AML-193 (cell line): ENCODE data around the gene C1QTNF3.
"Not testable (repeated sequence)": the region's sequence is repeated elsewhere in the genome, so short reads cannot be mapped to it uniquely, and the experiment has no call there.

Experiments used
- DNase-seq, 2 experiments: peaks; one replicate each; lab custom pipeline; 2025; lab: John Stamatoyannopoulos, UW

Gene C1QTNF3

DNA sequence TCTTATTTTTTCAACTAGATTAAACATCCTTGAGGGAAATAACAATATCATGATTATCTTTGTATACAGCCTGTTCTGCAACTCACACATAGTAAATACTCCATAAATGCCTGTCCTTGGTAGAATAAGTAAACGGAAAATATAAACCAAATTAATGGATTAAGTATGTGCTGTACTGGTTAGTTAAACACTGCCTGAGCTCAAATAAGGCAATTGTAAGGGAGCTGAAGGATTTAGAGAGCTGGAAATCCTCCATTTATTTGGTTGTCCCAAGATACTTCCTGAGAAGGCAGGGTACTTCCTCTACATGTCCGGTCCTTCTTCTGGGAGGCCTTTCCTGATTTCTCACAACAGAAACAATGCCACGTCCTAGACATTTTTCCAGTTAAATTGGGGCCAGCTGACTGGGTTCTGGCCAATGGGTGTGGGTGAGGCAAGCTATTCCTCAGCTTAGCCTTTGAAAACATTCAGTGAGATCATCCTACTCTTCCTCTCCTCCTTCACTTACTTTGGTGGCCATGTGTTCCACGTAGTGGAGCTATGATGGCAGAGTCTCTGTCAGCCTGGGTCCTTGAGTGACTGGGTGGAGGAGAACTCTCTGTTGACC, 8.5 kb upstream of the C1QTNF3 start:
- DNase-seq = no peak

DNA sequence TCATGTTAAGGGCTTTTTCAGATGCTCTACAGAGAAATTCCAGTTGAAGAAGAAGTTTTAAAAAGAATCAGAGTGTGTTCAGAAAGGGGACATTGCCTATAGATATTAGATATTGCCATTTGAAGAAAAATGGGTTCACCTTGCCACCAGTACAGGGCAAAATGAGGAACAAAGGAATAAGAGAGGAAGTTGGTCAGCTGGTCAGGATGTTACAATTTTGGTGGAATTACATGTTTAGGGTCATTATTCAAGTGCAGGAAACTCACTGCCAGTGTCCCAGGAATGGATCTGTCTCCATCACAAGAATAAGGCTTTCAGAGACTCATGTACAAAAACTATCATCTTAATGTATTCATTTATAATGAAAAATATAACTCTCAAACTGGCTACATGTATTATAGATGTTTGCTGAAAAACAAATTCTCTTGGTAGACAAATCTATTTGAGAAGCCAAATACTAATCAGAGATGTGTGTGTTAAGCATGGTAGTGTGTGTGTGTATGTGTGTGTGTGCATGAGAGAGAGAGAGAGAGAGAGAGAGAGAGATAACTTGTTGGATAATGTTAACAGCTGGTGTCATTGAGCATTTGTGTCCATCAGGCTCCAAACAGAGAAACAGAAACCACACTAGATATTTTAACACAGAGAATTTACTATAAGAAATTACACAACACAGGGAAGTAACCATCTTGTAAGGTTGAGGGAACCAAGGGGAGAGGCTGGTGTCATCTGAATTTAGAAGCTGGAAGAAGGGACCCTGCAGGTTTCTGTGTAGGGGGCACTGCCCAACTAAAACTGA, 5.0 kb upstream of the C1QTNF3 start:
- DNase-seq = peak; percentile 26 to 34

DNA sequence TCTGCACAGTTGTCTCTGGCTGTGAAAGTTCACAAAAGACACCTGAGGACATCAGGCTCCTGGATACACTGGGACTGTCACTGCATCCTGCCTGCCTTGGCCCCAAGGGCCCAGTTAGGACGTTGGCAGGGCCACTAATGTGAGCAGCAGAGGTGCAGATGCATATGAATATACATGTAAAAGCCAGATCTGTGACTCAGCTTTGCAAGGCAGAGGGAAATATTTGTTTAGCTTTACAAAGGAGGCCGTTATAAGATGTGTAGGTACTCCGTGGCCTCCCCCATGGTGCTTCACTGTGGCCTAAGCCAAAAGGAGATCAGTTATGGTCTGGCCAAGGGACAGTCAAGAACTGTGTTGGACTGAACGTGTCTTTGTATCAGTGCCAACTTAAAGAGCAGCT, 4.1 kb upstream of the C1QTNF3 start:
- DNase-seq = no peak

DNA sequence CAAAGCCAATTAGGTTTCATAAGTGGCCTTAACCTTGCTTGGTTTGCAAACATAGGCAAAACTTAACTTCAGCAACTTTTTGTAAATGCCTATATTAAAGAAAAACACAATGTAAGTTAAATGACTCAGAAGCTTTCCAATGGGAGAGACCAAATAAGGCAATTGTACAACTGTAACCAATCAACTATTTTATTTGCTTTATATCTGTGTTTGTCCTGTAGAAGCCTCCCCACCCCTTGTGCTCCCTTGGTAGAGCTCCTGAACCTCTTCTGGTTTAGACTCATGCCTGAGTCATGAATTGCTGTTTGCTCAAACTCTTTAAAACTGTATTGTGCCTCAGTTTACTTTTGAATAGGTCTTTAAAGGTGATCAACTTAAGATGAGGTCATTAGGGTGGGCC, 3.0 kb upstream of the C1QTNF3 start:
- DNase-seq = no peak

DNA sequence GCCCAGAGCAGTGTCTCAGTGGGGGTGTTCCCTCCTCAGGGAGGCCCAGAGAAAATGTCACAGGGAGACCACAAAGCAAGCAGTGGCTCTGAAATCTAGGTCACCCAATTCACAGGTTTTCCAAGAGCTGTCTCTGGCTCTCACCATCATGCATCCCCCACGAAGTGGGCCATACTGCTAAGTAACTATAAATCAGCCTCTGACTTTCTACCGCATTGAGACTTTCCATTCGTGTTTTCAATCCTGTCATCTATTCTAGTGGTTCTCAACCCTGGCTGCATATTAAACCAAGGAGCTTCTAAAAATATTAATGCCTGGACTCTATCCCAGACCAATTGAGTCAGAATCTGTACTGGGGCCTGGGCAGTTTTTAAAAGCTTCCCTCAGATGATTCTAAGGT, 2.0 kb upstream of the C1QTNF3 start:
- no peak for DNase-seq

DNA sequence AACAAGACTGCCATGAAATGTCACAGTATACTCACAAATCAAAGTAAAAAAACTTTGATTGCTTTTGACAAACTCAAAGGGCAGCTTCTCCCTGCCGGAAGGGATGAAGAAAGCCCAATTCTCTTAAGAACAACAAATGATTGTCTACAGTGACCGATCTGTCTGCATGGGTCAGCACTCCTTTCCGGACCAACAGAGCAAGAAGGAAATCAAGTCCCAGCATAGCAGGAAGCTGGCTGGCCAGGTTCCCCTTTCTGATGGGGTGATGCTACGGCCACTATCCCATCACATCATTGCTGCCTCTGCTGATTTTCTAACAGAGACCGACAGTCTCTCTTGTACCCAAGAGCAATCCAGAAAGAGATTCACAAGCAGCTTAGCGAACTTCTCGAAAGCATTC, 692 bp downstream of the C1QTNF3 start:
- no peak for DNase-seq

DNA sequence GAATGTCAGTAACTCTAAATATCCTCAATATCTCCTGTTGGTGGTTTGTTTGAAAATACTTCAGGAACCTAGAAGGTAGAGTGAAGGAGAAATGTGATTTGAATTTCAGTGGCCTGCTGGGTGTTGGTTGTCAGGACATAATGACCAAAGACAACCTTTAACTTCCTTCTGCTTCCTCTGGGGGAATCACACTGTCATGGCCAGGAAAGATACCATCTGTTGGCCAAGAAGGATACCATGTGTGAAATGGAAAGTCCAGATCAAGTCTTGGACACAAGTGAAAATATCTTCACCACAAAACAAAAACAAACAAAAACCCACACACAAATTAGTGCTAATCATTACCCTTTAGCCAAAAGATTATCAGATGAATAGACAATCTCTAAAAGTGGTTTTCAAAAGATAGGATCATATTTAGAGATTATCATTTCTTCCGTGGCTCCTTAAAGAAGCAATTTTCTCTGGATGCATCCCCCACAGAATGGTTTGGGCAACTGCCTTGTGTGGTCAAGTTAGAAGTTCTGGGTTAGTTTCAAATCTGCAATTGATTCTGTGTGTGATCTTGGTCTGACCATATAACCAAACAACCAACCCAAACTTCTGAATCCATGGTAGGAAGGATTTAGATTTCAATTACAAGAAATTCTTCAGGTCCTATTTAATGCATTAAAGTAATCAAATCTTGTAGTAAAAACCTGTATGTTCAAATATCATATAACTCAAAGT, 1.6 kb downstream of the C1QTNF3 start:
- DNase-seq = no peak

DNA sequence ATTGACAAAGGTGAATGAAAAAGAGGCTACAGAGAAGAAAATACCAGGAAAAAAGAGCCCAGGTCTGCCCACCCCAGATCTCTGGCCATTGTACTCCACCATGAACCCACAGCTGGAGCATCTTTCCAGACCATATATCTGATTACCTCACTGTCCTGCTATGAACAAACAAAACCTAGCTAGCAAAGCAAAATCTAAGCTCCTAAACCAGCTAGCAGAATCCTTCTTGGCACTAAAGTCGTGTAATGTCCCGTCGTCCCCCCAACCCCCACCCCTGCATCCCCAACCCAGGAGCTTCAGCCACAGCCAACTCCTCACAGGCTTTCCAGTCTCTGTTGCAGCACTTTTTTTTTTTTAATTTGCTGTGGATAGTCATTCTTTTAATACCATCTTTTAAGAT, 2.5 kb downstream of the C1QTNF3 start:
- DNase-seq = no peak

DNA sequence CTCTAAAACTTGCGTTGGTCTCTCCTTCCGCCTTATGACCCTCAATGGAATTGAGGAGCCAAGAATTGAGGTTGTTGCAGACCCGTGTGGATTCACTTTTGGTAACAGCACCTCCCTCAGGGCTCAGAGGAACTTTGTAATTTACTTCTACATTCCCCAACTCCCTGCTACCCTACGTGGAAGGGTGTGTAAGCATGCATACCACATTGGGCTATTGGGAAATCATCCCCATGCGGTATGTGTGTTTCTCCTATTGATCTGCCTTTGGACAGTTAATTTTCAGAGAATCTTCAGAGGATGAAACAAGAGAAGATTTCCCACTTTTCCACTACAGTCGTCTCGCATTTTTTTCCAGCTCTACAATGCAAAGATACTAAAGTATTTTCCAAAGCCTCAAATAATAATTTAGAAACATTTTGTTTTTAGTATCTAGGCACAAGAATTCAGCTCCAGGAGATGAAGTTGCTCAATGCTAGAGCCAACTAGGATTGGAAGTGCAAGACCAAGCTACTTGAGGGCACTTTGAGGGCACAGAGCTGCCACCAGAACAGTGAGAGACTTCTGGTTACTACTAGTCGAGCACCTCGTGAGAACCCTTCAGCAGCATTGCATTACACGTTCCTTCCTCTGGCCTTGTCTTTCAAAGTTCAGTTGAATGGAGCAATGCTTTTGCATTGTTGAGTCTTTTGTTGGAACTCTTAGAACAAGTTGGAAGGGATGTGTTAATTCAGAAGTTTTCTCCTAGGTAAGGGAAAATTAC, 3.4 kb downstream of the C1QTNF3 start:
- no peak for DNase-seq

DNA sequence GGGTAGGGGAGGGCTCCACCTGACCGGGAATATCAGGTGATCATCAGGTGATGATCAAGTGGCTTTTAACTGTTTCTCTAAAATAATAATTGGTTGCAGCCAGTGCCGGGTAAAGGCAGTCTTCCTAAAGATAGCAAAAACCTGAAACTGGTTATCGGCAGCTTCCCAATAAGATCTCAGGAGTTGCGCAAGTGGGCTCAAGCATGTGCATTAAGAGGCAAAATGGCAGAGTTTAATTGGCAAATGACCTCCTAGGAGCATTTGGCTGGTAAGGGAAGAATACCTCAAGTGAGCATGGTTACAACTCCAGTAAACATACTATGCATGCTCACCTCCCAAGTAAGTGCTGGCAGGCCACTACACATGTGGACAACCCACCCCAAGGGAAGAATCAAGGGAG, 4.2 kb downstream of the C1QTNF3 start:
- no peak for DNase-seq

DNA sequence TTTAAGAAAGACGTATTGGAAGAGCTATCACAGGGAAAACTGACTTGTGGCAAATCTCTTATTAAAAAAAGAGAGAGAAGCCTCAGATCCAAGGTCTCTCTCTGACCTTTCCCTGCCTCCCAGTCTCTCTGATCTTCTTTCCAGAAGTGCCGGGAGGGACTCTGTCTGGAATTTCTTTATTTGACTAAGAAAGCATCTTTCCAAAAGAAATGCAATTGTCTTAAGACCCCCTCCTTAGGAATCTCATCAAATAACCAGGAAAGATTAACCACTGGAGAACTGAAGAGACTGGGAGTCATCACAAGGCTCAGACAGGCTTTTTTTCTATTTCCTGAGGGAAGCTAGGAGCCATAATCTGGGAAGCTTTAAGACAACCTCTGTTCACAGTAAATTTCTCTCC, 4.6 kb downstream of the C1QTNF3 start:
- no peak for DNase-seq

DNA sequence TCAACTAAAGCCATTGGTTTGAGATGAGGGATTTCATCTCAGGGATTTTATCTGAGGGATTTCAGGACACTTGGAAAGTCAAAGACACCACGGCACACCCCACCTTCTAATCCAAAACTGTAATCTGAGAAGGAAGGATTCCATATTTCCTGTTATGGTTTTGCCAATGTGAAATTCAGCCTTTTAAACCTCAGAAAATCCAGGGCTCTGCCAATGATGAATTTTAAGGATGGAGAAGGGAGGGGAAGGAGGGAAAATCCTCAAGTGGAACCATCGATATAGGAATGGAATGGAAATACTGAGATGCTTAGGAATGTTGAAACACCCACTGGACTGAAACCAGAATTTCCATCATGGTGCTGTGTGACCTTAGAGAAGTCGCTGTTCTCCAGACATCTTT, 5.3 kb downstream of the C1QTNF3 start:
- DNase-seq = no peak

DNA sequence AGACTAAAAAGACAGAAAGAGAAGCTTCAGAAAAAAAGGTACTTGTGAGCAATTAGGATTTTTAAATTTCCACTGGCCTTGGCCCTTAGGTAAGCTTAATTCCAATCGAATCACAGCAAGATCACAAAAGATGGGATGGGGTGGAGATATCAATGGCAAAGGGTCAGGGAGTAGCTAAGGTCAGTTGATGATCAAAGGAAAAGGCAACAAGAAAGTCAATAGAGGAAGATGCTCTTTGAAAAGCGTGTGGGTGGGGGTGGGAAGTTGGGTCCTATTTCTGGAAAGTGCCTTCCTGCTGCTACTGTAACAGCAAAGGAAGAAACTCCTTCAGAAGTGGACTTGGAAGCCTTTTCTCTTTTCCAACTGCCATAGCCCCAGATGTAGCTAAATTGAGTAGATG, 7.3 kb downstream of the C1QTNF3 start:
- no peak for DNase-seq

DNA sequence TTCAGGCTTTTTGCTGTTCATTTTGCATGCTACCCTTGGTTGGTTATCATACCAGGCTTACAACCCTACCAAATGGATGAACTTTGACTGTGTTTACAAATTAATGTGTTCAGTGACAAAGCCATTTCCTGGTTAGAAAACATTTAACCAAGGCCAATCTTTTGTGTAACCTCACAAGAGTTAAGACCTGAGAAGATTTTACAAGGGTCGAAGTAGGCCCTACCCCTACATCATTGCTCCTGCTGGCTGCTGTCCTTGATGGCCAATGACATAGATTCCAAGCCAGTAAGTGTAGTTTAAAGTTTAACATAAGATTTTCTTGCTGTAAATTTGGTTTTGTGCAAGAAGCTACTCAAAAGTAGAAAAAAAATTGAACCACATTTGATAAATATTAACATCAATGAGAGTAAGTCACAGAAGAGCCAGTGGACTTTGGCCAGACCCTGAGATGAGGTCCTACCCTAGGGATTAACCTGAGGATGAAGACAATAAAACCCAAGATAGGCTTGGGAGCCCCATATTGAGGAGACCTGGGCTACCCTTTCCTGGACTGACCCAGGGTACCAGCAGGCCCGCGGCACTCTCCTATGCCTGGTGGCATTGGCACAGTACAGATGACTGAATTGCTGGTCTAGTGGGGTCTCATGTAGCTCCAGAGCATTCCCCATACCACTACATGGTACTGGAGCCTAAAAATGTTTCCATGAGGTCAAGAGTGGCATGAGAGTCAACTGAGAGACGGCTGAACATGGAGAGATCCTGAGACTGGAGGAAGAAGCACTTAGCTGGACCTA, 8.3 kb downstream of the C1QTNF3 start:
- DNase-seq = no peak

DNA sequence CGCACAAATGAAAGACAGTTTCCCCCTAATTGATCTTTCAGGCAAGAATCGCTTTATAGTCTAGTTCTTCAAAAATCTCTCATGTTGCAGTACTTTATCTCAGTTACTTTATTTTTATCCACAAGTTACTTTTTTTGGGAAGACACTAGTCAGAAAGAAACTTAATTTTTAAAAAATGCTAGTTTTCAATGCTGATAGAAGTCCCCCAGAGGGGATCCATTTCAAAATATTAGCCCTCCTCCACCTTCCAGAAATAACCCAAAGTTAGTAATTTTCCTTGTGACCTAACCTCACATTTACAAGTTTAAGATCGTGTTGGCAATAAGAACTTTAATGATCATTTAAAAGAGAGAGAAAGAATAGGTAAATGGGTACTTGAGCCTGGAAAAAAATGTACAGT, 11.0 kb downstream of the C1QTNF3 start:
- DNase-seq = no peak

DNA sequence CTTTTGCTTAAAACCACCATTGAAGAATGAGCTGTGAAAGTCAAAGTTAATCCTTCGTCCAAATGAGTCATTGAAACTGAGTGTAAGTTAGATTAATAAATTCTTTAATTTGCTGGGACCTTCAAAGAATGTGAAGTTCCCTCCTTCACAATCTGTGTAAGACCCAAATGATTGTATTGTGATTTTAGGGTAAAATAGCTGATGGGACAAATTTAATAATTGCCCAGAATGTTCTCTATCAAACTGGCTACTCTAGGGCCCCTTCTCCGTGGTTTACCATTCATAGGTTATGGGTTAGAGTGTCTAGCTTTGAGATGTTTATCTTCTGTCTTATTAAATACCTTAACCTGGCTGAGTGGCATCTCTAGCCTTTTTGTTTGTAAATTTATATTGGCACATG, 11.9 kb downstream of the C1QTNF3 start:
- no peak for DNase-seq

DNA sequence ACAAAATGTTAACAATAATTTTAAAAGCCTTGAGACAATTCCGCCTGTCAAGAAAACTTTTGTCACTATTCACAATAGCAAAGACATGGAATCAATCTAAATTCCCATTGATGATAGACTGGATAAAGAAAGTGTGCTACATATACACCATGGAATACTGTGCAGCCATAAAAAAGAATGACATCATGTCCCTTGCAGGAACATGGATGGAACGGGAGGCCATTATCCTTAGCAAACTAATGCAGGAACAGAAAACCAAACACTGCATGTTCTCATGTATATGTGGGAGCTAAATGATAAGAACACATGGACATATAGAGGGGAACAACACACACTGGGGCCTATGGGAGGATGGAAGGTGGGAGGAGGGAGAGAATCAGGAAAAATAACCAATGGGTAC, 12.4 kb downstream of the C1QTNF3 start:
- not testable (repeated sequence) for DNase-seq

DNA sequence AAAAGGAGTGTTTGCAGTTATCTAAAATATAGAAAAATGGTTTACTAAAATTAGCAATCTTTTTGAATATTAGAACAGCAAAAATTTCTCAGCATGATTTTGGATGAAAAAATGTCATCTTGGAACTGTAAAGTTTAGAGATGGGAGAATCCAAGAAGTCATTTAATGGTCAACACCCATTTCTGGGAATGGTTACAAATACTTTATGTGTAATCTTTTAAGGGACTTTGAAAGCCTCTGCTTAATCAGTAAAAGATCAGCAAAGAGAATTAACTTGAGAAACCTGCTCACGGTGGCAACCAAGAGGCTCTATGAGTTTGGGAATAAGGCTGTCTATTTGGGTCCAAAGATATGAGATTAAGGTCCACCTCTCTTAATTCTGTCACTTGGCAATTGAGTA, 13.0 kb downstream of the C1QTNF3 start:
- no peak for DNase-seq

DNA sequence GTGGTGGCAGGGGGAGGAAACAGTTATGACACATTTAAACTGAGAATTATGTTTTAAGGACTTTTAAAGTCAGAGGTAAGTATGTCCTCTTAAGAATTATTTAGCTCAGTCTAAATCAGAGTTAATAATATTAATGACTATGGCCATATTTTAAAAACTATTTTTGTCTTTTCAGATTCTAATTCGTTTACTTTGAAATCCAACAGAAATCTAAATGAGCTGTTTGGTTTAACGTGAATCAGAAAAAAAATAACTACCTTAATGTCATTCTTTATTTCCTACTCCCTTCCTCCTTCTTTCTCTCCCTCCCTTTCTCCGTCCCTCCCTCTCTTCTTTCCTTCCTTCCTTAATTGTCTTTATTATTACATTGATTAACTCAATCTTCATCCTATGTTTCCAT, 14.7 kb downstream of the C1QTNF3 start:
- DNase-seq = no peak

DNA sequence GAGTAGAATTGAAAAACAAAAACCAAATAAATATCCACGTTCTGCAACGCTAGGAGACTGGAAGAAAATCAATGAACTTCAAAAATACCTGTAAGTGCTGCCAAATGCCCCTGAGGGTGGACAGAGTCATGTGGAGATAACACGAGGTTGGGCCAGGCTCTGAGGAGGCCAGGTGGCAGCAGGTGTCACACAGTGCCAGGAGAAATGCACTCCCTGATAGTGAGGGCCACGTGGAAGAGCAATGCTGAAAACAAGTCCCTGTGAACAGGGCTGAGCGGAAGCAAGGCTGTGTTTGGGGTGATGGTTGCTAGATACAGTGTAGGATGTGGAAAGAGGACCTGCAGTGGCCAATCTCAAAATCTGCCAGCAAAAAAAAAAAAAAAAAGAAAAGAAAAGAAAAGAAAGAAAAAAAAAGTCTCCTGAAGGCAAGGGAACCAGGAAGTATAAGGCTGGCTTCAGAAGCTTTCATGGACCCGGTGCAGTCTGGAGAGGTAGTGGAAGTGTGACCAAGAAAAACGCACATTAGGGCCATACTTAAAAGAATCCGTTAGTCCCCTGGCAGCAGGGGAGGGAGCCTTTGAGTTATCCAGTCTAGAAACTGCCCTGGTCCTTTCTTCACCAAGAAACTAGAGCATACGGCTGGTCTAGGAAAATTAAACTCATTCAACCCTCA, 16.8 kb downstream of the C1QTNF3 start:
- no peak for DNase-seq

DNA sequence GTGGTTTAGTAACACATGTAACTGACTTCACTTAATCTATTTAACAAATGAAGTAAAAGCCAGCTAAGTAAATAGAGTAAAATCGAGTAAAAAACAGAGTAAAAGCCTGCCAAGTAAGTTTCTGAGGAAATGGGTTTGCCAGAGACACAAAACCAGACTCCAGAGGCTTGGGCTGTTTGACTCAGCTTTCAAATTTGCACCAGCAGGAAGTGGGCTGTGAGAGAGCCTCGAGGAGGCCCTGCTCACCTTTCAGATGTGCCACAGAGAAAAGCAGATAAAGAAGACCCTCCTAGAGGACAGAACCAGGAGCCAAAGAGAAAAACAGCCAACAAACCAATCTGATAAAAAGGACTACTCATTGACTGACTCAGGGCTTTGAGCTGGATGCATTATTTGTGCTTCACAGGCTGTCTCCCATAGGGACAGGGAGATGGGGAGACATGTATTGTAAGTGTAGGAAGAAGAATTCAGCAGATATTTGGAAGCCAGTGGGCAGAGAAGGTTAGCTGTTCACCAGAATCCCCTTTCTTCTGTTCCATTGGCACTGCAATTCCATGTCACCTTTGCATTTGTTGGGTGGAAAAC, 20.8 kb downstream of the C1QTNF3 start:
- no peak for DNase-seq
